DOHH2 (cell line): ENCODE measurements around the gene PAX2.

ENCODE experiments used
- CTCF ChIP-seq: fragments of 200-600 bp; sonication (generic); IDR thresholded peaks from one replicate; pipeline ENCODE4 v1.5.1; 2014; ENCODE audit warnings: antibody characterized with exemption, mild to moderate bottlenecking, low read depth, low read length; ENCODE audit not compliant: poor library complexity, severe bottlenecking
- EZH2phosphoT487 ChIP-seq: fragments of 200-600 bp; sonication (generic); IDR thresholded peaks from 2 replicates; pipeline ENCODE4 v1.6.1; 2017; ENCODE audit warnings: borderline replicate concordance, mild to moderate bottlenecking, antibody characterized with exemption, low read length, moderate library complexity, mixed read lengths

GRCh38 chr10:100746784-100747455, 1.5 kb downstream of the PAX2 start:
- TF ChIP-seq CTCF (no peak), EZH2phosphoT487 (no peak; the same call in 1 of the 2 replicates)
